ENCODE measurements around the gene FRMPD2. TPM values are rescaled to one million over a fixed set of nuclear protein-coding genes. Genes with fewer than 3 reads are reported as not detected.

Gene FRMPD2
- total RNA-seq, 1 experiment from 2014 or later: 0.30 TPM

GRCh38 chr10:48309711-48310226 lies 35.3 kb upstream of the FRMPD2 start (continued):
- TF ChIP-seq ZBTB33 (IDR thresholded peaks at IDR 0.05; ENCODE audit: extremely low read depth, insufficient replicate concordance, low read length): no peak

GRCh38 chr10:48307711-48308018 lies 33.2 kb upstream of the FRMPD2 start:
- H3K9ac ChIP-seq (ENCODE audit: low read length): peak overlapping the region; percentile 81
- peak overlapping the region; percentile 65 to 83 for H3K4me3 ChIP-seq (replicated peaks in 1 of 2; ENCODE audit: low read depth in 1 of 2, low read length in 2 of 2)
- ATAC-seq: no peak
- no peak overlapping the region for H3K27ac ChIP-seq (ENCODE audit: low read depth, low read length)
- TF ChIP-seq SIN3A (IDR thresholded peaks at IDR 0.05; ENCODE audit: low read depth) (no peak), SRF (IDR thresholded peaks at IDR 0.05; ENCODE audit: low read depth) (no peak), EGR1 (IDR thresholded peaks at IDR 0.05; ENCODE audit: low read depth) (no peak), POLR2A (IDR thresholded peaks at IDR 0.05; ENCODE audit: borderline replicate concordance, extremely low read depth, insufficient read depth, insufficient read length) (no peak), RAD21 (IDR thresholded peaks at IDR 0.05; ENCODE audit: low read depth) (no peak), ZNF274 (IDR thresholded peaks at IDR 0.05; ENCODE audit: low read depth, low read length) (no peak)
- H3K4me1 ChIP-seq (ENCODE audit: control insufficient read depth in 1 of 2, insufficient read depth in 2 of 2, low read length in 2 of 2): peaks cover 28 to 45% of the 10 kb centered on the region in 2 experiments
- no peaks in the 10 kb centered on the region for H3K9me3 ChIP-seq (ENCODE audit: control insufficient read depth in 1 of 2, insufficient read depth in 1 of 2, low read depth in 1 of 2, low read length in 2 of 2)
- POLR2A ChIA-PET: no interaction called here
- no peaks in the 10 kb centered on the region for H3K36me3 ChIP-seq (ENCODE audit: control insufficient read depth in 1 of 2, insufficient read depth in 2 of 2, low read length in 2 of 2)
- intact Hi-C loops (cut with micrococcal nuclease): no loop called here
- peaks cover 4% of the 10 kb centered on the region; the same call in 1 of the 2 replicates for H4K20me1 ChIP-seq (ENCODE audit: insufficient read depth)
- H3K9me2 ChIP-seq (ENCODE audit: insufficient read depth): no peaks in the 10 kb centered on the region
- no peak overlapping the region for H2AFZ ChIP-seq (ENCODE audit: low read depth, low read length, poor library complexity, severe bottlenecking)
- no TSS peak for BruUV-seq (replicated peaks)
- DNase-seq (ENCODE audit: low read depth, low spot score): no peak
- RAD21 ChIA-PET (ENCODE audit: low non-redundant PET in 1 of 2, low total read pairs in 2 of 2, uncharacterized antibody in 2 of 2, unreplicated experiment in 2 of 2): no interaction called here
- H3K27me3 ChIP-seq (ENCODE audit: insufficient read depth, low read length): no peaks in the 10 kb centered on the region
- H3K4me2 ChIP-seq (ENCODE audit: low read length): peak overlapping the region; percentile 89
- peaks cover 52% of the 10 kb centered on the region for H3K79me2 ChIP-seq (ENCODE audit: insufficient read depth, low read length)
- CTCF ChIA-PET: no interaction called here
